Pons (tissue), 1 donor: ENCODE measurements around the gene RPP40.
"Not testable (repeated sequence)": the region's sequence is repeated elsewhere in the genome, so short reads cannot be mapped to it uniquely, and the experiment has no call there.

Source experiments
- DNase-seq: peaks from one replicate; pipeline ENCODE4 v3.0.0-alpha.2; 2016; ENCODE audit warnings: low spot score

RPP40 gene, protein sequence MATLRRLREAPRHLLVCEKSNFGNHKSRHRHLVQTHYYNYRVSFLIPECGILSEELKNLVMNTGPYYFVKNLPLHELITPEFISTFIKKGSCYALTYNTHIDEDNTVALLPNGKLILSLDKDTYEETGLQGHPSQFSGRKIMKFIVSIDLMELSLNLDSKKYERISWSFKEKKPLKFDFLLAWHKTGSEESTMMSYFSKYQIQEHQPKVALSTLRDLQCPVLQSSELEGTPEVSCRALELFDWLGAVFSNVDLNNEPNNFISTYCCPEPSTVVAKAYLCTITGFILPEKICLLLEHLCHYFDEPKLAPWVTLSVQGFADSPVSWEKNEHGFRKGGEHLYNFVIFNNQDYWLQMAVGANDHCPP

DNA sequence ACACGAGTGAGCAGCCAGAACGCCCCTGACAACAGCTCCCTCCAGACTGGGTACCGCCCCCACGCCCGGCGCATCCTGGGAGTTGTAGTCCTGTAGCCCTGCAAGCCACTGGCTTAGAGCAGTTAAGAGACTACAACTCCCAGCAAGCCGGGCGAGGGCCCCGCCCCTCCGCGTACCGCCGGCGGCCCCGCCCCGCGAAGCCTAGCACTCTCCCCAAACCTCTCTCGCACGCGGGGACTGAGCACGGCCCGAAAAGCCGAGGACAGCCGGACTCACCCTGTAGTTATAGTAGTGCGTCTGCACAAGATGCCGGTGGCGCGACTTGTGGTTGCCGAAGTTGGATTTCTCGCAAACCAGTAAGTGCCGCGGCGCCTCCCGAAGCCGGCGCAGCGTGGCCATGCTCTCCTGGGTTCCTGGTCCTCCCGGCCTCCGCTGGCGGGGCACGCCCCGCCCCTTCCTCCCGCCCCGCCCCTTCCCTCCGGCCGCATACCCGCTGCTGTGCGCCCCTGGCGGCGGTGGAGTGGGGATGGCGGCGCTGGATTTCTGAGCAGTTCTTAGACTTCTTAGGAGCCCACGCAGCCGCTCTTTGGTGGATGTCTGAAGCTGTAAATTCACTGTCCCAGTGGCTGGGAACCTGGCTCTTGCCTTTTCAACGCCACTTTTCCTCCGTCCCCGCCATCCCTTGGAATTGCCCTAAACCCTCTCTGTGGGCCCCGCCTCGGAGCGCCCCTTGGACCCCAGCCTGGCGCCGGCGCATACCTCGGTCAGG is at the start of gene RPP40:
RPP40 (minus strand) TSS at position 434 of the 769 bp plus-strand sequence; CDS start at position 399, 35 bp downstream.
- peak; percentile 96 for DNase-seq

DNA sequence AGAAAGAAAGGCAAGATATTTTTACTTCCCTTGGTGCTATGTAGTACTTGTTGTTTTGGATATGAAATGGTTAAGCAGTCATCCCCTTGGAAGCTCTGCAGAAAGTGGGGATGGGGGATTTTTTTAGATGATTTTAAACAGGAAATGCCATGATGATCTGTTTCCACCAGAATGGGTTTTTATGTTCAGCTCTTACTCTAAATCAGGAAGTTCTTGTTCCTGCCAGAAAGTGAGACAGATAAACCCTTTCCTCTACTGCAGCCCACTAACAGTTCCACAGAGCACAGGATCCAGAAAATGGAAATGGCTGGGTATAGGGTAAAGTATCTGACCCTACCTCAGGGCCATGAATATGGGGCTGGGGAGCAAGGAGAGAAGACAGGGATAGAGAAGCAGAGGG is 49.2 kb upstream of the RPP40 start:
- DNase-seq: no peak

DNA sequence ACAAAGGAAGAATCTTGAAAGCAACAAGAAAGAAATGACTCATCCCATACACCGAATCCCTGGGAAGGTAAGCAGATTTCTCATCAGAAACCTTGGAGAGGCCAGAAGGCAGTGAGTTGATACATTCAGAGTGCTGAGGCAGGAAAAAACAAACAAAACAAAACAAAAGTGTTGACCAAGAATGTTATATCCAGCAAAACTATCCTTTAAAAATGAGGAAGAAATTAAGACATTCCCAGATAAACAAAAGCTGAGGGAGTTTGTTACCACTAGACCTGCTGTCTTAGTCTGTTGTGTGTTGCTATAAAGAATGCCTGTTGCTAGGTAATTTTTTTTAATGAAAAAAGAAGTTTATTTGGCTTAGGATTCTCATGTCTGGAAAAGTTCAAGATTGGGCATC is 47.6 kb upstream of the RPP40 start:
- no peak for DNase-seq

DNA sequence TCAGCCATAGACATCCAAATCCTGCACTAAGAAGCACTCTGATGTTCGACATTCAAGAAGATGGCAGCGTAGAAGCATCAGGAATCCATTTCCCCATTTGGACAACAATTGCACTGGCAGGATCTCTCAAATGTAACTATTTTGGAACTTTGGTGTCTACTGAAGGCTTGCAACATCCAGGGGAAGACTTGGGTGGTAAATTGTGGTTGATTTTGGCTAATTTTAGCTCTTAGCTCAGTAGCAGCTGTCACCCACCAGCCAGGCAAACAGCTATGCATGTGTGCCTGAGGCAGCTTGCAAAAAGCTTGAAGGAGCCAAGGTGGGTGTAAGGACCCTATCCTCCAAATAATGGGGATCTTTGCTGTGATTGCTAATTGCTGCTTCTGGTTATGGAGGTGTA is 46.2 kb upstream of the RPP40 start:
- DNase-seq: no peak

DNA sequence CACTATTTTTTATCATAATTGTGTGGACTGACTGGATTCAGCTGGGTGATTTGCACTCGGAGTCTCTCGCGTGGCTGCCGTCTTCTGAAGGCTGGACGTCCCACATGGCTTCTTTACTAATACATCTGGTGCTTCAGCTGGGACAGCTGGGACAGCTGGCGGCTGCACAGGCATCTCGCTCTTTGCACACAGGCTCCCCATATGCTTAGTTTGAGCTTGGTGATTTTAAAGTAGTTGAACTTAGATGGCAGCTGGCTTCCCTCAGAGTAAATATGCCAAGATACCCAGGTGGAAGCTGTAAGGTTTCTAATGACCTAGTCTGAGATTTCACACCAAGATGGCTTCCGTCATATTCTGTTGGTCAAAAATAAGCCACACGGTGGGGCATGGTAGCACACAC is 42.6 kb upstream of the RPP40 start:
- DNase-seq: no peak

DNA sequence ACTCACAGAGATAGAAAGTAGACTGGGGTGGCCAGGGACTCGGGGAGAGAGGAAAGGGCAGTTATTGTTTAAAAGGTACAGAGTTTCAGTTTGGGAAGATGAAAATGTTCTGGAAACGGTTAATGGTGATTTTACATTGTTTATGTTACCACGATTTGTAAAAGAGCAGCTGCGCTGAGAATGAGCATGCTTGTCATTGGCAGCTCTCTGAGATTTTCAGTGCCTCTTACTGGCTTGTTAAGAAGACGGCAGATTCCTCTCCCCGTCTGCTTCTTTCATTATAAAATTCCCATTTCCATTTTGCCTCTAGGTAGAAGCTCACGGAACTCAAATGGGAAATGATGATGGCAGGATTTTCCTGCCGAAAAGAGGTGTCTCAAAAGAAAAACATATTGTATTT is 41.6 kb upstream of the RPP40 start:
- DNase-seq: no peak

DNA sequence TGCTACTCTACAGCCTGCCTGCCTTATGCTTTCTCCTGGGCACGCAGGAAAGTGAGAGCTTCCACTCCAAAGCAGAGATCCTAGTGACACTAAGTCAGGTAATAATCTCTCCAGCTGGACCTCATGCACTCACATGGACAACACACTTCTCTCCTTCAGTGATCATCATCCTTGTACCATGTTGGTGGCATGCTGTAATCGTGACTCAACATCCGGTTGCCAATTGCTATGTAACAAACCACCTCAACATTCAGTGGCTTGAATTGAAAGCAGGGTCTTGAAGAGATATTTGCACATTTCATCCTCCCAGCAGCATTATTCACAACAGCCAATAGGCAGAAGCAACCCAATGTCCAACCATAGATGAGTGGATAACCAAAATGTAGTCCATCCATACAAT is 41.0 kb upstream of the RPP40 start:
- DNase-seq: no peak

DNA sequence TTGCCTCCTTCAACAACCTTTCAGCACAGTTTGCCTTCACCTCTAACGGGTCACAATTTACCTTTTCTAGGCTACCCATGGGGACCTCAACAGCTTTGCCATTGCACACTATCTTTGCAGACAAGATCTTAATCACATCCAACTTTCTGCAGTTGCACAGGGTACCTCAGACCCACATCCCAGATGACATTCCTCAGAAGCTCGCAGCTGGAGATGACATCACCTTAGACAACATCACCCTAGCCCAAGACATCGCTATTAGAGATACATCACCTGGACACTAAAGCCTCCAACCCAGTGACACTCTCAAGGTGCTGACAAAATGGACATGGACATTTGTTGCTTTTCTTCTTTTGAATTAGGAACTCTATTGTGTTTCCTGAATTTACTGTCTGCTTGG is 38.6 kb upstream of the RPP40 start:
- DNase-seq: no peak

DNA sequence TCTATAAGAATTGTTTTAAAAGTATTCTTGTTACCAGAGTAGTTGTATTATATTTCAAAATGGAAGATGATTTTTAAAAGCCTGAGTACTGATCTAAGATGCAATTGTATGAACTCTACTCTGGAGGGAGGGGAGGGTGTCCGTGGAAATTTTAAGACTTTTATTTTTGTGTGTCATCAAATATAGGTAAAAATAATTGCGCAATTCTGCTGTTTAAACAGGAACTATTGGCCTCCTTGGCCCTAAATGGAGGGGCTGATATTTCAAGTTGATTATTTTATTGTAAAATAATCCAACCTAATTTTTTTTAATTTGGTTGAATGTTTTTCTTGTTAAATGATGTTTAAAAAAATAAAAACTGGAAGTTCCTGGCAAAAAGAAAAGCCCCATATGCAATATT is 38.1 kb upstream of the RPP40 start:
- no peak for DNase-seq

DNA sequence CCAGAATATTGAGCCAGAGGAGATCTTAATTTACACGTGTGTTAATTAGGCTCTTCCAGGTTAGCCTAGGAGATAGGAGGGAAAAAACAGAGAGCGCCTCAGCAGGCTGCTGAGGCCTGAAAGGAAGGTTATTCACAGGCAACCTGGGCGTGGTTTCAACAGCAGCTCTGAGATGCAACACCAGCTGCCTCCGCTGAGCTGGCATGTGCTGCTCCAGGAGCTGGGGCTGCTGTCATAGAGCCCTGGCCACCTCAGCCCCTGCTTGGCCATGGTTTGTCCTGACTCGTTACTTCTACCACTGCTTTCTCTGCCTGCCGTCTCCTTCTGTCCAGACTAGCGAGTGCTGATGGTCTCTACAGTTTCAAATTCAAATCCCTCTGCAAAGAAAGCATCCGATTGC is 32.4 kb upstream of the RPP40 start:
- no peak for DNase-seq

DNA sequence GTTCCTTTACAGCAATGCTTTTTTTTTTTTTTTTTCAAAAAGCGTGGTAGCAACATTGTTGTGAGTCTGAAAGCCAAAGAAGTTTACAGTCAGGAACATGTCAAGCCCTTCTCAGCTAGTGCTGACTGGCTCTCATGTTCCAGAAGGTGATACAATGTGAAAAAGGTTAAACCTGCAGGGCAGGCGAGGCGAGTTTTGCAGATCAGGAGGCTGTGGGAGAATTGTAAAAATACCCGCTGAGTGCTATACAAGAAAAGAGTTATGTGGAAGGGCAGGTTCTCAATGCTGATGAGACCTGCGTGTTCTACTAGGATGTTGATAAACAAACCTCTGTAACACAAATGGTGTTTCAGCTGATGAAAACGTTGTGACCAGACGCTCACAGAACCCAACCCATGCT is 30.9 kb upstream of the RPP40 start:
- no peak for DNase-seq

DNA sequence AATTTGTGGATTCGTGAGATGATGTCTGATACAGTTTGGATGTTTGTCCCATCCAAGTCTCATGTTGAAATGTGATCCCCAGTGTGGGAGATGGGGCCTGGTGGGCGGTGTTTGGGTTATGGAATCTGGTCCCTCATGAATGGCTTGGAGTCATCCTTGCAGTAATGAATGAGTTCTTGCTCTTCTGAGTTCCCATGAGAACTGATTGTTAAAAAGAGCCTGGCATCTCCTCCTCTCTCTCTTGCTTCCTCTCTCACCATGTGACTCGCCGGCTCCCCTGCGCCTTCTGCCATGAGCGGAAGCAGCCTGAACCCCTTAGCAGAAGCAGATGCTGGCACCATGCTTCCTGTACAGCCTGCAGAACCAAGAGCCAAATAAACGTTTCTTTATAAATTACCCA is 30.5 kb upstream of the RPP40 start:
- DNase-seq: peak; percentile 53

DNA sequence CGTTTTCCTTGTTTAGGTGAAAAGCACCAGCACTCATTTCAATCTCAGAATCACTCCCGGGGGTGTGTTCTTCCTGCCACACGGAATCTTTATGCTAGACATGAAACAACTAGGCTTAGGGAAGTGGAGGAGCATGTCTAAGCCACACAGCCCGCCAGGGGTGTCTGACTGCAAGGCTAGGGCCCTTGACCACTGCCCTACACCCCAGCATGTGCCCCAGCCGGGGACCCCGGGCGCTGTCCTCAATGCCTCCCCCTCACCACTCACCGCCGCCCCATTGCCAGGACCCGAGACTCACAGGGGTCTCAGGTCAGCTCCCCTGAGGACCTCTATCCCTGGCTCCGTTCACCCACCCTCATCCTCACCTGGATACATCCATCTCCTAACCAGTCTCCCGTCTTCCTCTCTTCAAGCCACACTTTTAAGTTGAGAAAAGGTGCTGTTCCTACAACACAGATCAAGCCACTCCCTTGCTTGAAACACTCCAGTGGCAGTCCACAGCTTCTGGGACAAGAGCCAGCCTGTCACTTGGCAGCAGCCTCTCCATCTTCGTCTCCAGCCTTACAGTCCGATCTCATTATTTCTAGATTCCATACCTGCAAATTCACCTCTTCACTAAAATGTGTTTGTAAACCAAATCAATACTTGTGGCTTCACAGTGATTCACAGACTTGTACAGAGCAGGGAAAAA is 29.5 kb upstream of the RPP40 start:
- DNase-seq: not testable (repeated sequence)

DNA sequence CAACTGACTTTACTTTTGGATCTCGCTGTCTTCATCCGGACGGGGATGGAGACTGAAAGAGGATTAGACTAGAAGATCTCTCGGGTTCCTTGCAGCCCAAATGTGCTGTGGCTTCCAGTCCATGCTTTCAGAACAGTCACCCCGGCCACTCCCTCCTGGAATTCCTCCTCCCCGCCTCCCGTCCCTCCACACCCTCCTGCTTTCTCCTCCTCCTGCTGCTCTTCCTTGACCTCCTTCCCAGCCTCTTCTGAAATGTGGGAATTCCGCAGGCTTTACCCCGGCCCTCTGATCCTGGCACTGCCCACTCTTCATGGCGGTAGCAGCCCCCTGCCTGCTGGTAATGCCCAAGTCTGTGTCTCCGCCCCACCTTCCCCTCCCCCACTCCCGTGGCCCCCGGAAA is 28.9 kb upstream of the RPP40 start:
- DNase-seq: not testable (repeated sequence)

DNA sequence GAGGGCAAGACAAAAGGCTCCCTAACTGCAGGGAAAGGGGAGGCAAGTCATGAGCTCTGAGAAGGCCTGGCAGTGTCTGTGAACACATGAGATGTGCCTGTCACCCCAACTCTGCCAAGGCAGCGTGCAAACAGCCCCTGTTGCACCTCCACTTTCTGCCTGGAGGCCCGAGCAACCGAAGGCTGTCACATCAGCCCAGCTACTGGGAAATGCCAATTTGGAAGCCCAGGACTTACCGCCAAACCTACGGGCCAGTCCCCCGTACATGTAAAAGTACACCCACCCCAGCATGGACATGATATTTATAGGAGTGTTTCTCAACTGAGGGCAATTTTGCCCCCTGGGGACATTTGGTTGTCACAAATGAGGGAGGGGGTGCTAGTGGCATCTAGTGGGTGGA is 27.3 kb upstream of the RPP40 start:
- no peak for DNase-seq

DNA sequence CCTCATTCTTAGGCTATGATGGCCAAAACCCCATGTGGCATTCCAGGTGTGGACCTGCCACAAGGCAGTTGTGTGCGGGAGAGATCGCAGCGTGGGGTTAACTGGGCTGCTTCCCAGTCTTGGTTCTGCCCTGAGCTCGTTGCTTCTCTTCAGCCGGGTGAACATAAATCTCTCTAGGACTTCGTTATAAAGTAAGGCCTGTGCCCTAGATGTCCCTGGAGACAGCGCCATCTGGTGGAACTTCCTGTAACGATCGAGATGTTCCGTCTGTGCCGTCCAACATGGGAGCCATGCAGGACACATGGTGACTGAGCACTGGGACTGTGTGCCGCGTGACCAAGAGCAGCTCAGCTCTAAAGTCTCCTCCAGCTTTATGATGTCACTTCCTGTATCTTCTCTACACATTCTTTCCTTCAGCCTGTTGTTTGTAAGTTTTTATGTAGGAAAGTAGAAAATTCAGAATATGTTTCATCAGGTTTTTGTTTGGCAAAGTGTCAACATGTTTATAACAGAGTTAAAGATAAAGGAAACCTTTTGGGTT is 26.8 kb upstream of the RPP40 start:
- DNase-seq: peak; percentile 76

DNA sequence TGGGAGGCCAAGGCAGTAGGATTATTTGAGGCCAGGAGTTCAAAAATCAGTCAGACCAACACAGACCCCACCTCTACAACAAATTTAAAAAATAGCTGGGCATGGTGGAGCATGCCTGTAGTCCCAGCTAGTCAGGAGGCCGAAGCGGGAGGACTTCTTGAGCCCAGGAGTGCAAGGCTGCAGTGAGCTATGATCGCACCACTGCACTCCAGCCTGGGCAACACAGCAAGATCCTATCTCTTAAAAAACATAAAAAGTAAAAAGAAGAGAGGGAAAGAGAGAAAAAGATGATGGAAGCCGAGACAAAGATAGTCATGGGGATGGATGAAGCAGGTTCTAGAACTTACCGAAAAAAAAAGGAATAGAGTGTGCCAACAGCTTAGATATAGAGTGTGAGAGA is 25.8 kb upstream of the RPP40 start:
- DNase-seq: no peak

DNA sequence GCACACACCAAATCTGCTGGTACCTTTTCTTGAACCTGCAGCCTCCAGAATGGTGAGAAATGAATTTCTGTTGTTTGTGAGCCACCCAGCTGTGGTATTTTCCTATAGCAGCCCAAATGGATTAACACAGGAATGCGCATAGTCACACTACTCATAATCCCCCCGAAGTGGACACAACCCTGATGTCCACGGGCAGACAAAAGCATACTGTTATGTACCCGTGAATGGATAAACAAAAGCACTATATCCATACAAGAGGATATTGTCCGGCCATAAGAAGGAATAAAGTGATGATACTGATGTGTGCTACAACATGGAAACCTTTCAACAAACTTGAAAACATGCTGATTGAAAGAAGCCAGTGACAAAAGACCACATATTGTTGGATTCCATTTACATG is 25.1 kb upstream of the RPP40 start:
- peak; percentile 39 for DNase-seq

DNA sequence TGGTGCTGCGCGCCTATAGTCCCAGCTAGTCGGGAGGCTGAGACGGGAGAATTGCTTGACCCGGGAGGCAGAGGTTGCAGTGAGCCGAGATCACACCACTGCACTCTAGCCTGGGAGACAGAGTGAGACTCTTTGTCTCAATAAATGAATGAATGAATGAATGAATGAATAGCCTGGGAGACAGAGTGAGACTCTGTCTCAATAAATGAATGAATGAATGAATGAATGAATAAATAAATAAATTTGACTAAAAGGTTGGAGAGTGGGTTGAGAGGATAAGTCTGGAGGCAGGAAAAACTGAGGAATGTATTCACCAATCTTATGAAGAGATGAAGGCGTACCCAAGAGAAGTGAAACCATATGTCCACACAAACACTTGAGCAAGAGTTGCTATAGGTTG is 24.5 kb upstream of the RPP40 start:
- DNase-seq: no peak

DNA sequence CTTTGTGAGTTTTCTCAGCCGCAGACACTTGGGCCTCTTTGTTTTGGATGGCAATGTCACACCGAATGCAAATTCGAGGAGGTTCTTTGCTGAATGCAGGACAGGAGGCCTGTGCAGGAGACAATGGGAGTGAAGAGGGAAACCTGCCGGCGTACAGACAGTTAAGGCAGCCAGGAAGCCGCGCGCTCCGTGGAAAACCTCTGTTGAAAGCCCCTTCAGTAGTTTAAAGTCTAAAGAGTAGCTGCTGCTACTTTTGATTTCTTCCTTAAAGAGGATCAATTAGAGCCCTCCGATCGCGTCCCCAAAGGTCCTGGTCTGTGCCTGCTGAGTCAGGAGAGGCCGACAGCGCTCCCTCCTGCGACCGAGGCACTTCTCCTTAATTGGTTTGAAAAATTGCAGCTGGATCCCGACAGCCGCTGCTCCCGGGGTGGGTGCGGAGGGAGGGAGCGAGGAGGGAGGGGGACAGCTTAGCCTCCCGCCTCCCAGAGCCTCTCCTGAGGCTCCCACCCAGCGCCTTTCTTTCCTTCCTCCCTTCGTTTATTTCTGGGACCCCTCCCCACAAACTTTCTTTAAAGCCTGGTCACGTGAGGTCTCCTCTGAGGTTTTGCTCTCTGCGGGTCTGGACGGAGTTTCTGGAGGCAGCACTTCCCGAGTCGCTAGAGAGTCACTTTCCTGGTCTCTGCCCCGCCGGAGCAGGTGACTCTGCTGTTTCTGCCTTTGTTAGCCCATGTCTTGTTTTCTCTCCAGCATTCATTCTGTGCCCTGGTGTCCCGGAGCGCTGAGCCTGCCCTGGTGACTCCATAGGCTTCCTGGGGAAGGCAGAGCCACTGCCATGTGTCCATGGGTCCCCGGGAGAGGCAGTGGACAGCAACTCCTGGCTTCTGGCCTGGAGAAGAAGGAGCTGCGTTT is 22.3 kb upstream of the RPP40 start:
- DNase-seq: no peak

DNA sequence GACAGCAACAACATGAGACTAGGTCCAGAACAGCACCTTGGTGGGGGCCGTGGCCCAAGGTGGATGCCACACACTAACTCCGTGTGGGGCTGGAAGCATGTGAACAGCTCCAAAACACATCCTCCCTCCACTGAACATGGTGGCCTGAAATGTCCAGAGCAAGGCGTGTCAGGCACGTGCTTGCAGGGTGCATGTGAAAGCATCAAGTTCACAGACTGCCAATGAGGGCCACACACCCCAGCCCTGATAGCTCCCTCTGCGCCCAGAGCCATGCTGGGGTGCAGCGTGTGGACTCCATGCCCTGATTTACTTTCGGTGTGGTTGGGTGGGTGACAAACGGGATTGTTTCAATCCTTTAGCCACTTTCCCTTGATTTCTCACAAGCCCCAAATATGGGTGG is 20.1 kb upstream of the RPP40 start:
- no peak for DNase-seq

DNA sequence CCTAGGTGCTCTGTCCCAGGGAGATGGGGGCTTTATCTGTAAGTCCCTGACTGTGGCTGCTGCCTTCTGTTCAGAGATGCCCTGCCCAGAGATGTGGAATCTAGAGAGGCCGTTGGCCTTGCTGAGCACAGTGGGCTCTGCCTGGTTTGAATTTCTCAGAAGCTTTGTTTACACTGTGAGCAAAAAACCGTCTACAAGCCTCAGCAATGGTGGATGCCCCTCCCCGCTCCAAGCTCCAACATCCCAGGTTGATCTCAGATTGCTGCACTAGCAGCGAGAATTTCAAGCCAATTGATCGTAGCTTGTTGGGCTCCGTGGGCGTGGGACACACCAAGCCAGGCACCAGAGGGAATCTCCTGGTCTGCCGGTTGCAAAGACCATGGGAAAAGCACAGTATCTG is 16.3 kb upstream of the RPP40 start:
- DNase-seq: no peak
